ENCODE data around the gene GNAI2.

GRCh38 chr3:50242381-50242770 lies 6.4 kb downstream of the GNAI2 start:
- TF ChIP-seq YY1 (IDR thresholded peaks at IDR 0.05; ENCODE audit: insufficient read depth, insufficient read length) = no peak
- no peak for TF ChIP-seq ZNF274 (IDR thresholded peaks at IDR 0.05; ENCODE audit: low read depth, low read length)
- no peak for TF ChIP-seq SUZ12 (IDR thresholded peaks at IDR 0.05; ENCODE audit: extremely low read depth, insufficient read depth, insufficient read length)
